ENCODE measurements around the gene TMEM100. TPM values are rescaled to one million over a fixed set of nuclear protein-coding genes. Genes with fewer than 3 reads are reported as not detected.

TMEM100 gene
- total RNA-seq, 1 experiment from 2014 or later = not detected

DNA sequence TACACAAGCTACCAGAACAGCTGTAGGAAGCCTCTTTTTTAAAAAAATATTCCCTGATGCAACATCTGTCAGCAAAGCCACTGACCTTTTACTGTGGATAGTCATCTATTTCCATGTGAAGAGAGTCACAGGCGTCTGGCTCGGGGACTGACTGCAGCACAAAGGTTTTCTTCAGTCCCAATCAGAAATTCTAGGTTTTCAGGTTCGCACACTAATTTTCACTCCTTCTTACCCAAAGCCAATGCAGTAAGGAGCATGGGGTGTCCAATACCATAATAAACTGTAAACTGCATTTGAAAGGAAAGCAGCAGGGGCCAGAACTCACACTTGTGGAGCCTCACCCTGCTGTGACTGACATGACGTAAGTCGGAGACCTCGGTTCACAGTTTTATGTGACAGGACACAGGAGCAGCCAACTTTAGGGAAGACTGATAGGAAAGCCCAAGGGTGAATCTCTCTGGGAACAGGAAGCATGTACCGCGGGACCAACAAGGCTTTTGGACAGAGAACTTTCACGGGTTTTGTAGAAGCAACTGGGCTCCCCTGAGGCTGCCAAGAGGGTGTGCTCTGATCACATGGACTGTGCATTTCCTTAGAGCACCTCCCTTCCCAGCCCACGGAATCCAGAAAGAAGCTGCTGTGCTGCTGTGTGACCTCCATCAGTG is 9.1 kb upstream of the TMEM100 start:
- Histone ChIP-seq H3K27ac (ENCODE audit: low read length) (no peak overlapping the region), H3K36me3 (ENCODE audit: low read depth, low read length) (no peaks in the 10 kb centered on the region), H3K9ac (ENCODE audit: low read length) (no peak overlapping the region), H3K9me3 (ENCODE audit: low read length) (no peaks in the 10 kb centered on the region), H4K20me1 (ENCODE audit: low read length) (no peaks in the 10 kb centered on the region), H3K9me2 (replicated peaks; ENCODE audit: low read length) (no peaks in the 10 kb centered on the region), H3K79me2 (ENCODE audit: low read length) (no peaks in the 10 kb centered on the region), H3K4me3 (ENCODE audit: low read length) (no peak overlapping the region), H3F3A (ENCODE audit: low read length, unreplicated experiment) (no peaks in the 10 kb centered on the region), H3K4me1 (ENCODE audit: insufficient read depth, low read length) (peaks cover 20% of the 10 kb centered on the region), H2AFZ (ENCODE audit: low read length) (no peak overlapping the region), H3K27me3 (ENCODE audit: low read length) (no peaks in the 10 kb centered on the region), H3K4me2 (ENCODE audit: low read length) (no peak overlapping the region)
- ATAC-seq (no peak), DNase-seq (no peak)
- TF ChIP-seq EZH2phosphoT487 (IDR thresholded peaks at IDR 0.05; ENCODE audit: borderline replicate concordance, low read length) (no peak), EZH2 (IDR thresholded peaks at IDR 0.05; ENCODE audit: low read length, unreplicated experiment) (no peak)
- TF ChIP-seq, protein P1, sequence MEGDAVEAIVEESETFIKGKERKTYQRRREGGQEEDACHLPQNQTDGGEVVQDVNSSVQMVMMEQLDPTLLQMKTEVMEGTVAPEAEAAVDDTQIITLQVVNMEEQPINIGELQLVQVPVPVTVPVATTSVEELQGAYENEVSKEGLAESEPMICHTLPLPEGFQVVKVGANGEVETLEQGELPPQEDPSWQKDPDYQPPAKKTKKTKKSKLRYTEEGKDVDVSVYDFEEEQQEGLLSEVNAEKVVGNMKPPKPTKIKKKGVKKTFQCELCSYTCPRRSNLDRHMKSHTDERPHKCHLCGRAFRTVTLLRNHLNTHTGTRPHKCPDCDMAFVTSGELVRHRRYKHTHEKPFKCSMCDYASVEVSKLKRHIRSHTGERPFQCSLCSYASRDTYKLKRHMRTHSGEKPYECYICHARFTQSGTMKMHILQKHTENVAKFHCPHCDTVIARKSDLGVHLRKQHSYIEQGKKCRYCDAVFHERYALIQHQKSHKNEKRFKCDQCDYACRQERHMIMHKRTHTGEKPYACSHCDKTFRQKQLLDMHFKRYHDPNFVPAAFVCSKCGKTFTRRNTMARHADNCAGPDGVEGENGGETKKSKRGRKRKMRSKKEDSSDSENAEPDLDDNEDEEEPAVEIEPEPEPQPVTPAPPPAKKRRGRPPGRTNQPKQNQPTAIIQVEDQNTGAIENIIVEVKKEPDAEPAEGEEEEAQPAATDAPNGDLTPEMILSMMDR (conservative IDR thresholded peaks at IDR 0.05; ENCODE audit: low read depth, low read length) = no peak
- POLR2A ChIA-PET (ENCODE audit: unreplicated experiment) = no interaction called here
- CTCF ChIA-PET = no interaction called here
- BruUV-seq (replicated peaks) = no TSS peak
- intact Hi-C loops (cut with micrococcal nuclease) = loop anchor here (10.0 kb wide), 1 partner anchor 93 kb away; no protein-coding TSS in a partner anchor

DNA sequence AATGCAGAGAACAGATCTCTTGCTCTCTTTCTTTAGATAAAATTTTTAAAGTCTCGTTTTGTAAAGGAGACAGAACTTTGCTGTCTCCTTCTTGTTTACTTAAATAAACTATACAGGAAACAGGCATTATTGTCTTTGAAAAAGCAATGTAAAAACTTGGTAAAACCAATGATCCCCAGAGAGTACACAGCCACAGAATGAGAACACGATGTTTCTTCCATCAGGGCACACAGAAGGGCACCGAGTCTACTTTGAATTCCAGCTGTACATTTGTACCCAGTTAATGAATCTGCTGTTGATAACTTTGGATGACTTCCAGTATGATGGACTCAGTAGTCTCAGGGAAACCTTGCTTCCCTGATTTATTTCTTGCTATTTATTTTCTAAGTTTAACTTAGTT is 8.1 kb upstream of the TMEM100 start:
- ChIA-PET CTCF (no interaction called here), POLR2A (ENCODE audit: unreplicated experiment) (no interaction called here)
- Histone ChIP-seq H3K9me2 (replicated peaks; ENCODE audit: low read length) (no peaks in the 10 kb centered on the region), H3K4me2 (ENCODE audit: low read length) (no peak overlapping the region), H4K20me1 (ENCODE audit: low read length) (no peaks in the 10 kb centered on the region), H3K4me1 (ENCODE audit: insufficient read depth, low read length) (peaks cover 26% of the 10 kb centered on the region), H3K79me2 (ENCODE audit: low read length) (no peaks in the 10 kb centered on the region), H3K9me3 (ENCODE audit: low read length) (no peaks in the 10 kb centered on the region), H3F3A (ENCODE audit: low read length, unreplicated experiment) (no peaks in the 10 kb centered on the region), H3K36me3 (ENCODE audit: low read depth, low read length) (no peaks in the 10 kb centered on the region), H3K27me3 (ENCODE audit: low read length) (no peaks in the 10 kb centered on the region), H3K9ac (ENCODE audit: low read length) (no peak overlapping the region), H3K27ac (ENCODE audit: low read length) (no peak overlapping the region), H3K4me3 (ENCODE audit: low read length) (no peak overlapping the region), H2AFZ (ENCODE audit: low read length) (no peak overlapping the region)
- ATAC-seq (no peak), DNase-seq (no peak)
- BruUV-seq (replicated peaks) = no TSS peak
- TF ChIP-seq EZH2phosphoT487 (IDR thresholded peaks at IDR 0.05; ENCODE audit: borderline replicate concordance, low read length) (no peak), EZH2 (IDR thresholded peaks at IDR 0.05; ENCODE audit: low read length, unreplicated experiment) (no peak)
- TF ChIP-seq, protein P1 (conservative IDR thresholded peaks at IDR 0.05; ENCODE audit: low read depth, low read length) = no peak
- intact Hi-C loops (cut with micrococcal nuclease) = loop anchor here (10.0 kb wide), 1 partner anchor 94 kb away; no protein-coding TSS in a partner anchor

DNA sequence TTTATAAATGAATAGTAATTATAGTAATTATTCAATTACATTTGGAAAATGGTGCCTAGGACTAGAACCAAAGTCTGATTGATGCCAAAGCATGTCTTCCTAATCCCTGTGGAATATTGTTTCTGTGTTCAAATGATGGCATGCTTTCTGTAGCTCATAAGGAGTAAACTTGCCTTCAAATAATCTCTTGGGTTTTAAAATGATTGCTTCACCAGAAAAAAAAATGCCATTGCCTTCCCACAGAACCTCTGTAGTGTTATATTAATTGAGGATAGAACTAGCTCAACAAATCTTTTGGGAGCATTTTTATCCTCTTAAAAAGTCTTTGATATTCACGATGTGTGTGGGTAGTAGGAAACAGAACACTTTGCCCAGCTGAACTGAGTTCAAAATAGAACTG is 7.7 kb upstream of the TMEM100 start:
- H3K79me2 ChIP-seq (ENCODE audit: low read length) = no peaks in the 10 kb centered on the region
- no peaks in the 10 kb centered on the region for H3K36me3 ChIP-seq (ENCODE audit: low read depth, low read length)
- intact Hi-C loops (cut with micrococcal nuclease) = loop anchor here (10.0 kb wide), 1 partner anchor 94 kb away; no protein-coding TSS in a partner anchor
- no peaks in the 10 kb centered on the region for H4K20me1 ChIP-seq (ENCODE audit: low read length)
- TF ChIP-seq EZH2 (IDR thresholded peaks at IDR 0.05; ENCODE audit: low read length, unreplicated experiment) = no peak
- TF ChIP-seq, protein P1 (conservative IDR thresholded peaks at IDR 0.05; ENCODE audit: low read depth, low read length) = no peak
- TF ChIP-seq EZH2phosphoT487 (IDR thresholded peaks at IDR 0.05; ENCODE audit: borderline replicate concordance, low read length) = no peak
- no peak overlapping the region for H3K27ac ChIP-seq (ENCODE audit: low read length)
- H3K9ac ChIP-seq (ENCODE audit: low read length) = no peak overlapping the region
- H3K4me3 ChIP-seq (ENCODE audit: low read length) = no peak overlapping the region
- H2AFZ ChIP-seq (ENCODE audit: low read length) = no peak overlapping the region
- POLR2A ChIA-PET (ENCODE audit: unreplicated experiment) = no interaction called here
- H3K4me1 ChIP-seq (ENCODE audit: insufficient read depth, low read length) = peaks cover 26% of the 10 kb centered on the region
- no peak overlapping the region for H3K4me2 ChIP-seq (ENCODE audit: low read length)
- no peaks in the 10 kb centered on the region for H3K9me2 ChIP-seq (replicated peaks; ENCODE audit: low read length)
- H3K9me3 ChIP-seq (ENCODE audit: low read length) = no peaks in the 10 kb centered on the region
- H3F3A ChIP-seq (ENCODE audit: low read length, unreplicated experiment) = no peaks in the 10 kb centered on the region
- BruUV-seq (replicated peaks) = no TSS peak
- CTCF ChIA-PET = no interaction called here
- no peak for DNase-seq
- no peaks in the 10 kb centered on the region for H3K27me3 ChIP-seq (ENCODE audit: low read length)
- ATAC-seq = no peak

All from PC-3 (cell line).